ENCODE measurements around the gene PHF21A.
"Not testable (repeated sequence)": the region's sequence is repeated elsewhere in the genome, so short reads cannot be mapped to it uniquely, and the experiment has no call there.

Gene PHF21A

GRCh38 chr11:45981826-45982225, 139.4 kb downstream of the PHF21A start:
- not testable (repeated sequence) for DNase-seq

- DNase-seq = no peak
Measured at GRCh38 chr11:45974806-45975205, 146.4 kb downstream of the PHF21A start.

GRCh38 chr11:45973601-45974000, 147.7 kb downstream of the PHF21A start:
- no peak for DNase-seq

- DNase-seq = no peak
Measured at GRCh38 chr11:45968901-45969300, 152.4 kb downstream of the PHF21A start.

DNA sequence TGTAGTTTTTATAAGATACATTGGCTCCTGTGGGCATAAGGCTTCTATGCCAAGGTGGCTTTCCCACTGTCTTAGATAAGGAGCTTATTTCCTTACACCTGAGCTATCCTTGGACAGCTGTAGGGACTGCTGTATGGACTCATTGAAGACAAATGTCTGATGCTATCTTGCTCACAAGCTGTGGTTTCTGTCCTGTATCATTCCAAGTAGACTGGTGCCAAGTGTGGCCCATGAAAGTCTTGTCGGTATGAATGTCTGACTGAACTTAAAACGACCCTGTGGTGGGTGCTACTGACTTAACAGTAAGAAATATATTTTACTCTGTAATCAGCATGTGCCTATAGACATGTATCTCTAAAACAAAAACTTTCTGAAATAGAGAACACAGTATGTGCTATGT, 153.7 kb downstream of the PHF21A start:
- no peak for DNase-seq

DNA sequence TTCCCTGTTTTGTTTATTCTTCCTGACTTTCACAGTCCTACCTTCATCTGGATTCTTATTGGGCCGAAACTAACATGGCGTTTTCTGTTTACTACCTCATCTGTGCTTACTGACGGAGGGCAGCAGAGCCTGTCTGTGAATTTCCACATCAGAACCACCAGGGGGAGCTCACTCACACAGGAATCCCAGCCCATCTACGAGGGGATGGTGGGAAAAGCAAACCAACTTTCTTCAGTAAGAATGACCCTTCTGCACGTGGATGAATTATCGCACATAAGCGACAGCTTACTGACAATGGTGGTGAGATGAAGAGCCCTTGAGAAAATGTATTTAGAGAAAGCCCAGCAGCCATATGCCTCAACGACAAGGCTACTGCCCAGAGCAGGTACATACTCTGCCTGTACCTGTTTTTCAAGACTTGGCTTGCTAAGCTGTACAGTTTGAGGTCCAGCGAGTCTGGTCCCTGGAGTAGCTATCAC, 156.3 kb downstream of the PHF21A start:
- peak; percentile 69 to 77 (median 76) for DNase-seq

- no peak for DNase-seq
Measured at GRCh38 chr11:45961751-45962240, 159.5 kb downstream of the PHF21A start.

GRCh38 chr11:45960387-45961095, 160.7 kb downstream of the PHF21A start:
- DNase-seq = peak in 2 of 4 experiments; percentile 8 to 28

- peak in 1 of 4 experiments; percentile 13 for DNase-seq
Measured at GRCh38 chr11:45959851-45960250, 161.4 kb downstream of the PHF21A start.

DNA sequence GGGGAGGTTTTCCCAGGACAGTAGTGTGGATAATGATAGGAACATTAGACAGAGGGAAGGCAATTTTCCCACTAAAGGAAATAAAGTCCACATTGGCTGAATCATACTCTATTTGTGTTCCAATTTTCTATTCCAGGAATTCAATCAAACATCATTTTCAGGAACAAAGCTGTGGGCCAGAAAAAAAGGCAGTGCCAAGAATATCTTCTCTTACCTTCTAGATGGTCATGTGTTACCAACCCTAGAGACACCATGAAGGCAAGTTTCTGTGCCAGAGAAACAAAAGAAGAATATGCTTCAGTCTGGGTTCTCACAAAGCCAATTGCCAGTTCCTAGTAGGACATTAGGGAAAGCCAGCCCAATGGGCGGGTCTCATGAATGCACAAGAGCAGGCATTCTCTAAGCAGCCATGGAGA, 171.3 kb downstream of the PHF21A start:
- DNase-seq = no peak

GRCh38 chr11:45948356-45948755, 172.9 kb downstream of the PHF21A start:
- no peak for DNase-seq

GRCh38 chr11:45947885-45948284, 173.4 kb downstream of the PHF21A start:
- DNase-seq = no peak

DNA sequence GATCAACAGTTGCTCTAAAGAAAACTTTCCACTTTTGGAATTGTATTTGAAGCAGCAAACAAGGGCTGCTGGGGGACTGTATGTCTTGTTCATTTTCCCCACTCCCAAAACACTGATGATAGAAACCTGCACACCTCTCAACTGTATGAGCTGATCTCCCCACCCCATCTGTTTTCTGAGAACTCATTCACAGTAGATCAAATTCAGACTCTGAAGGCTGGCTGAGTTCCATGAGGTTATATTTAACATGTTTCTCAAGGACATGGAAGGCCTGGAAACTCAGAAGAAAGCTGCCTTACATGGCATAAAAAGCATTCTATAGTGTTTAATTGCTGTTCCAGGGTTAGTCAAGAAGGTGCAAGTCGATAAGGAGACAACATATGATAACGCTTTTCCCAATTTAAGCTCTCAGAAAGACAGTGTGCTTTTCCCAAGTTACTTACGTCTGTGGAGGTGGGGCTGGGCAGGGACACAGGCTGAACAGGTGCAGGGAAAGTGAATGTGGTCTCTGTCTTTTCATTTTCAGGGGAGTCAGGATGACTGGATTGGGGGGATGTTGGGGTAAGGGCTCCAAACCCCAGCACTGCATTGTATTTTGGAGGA, 175.8 kb downstream of the PHF21A start:
- DNase-seq = no peak

DNA sequence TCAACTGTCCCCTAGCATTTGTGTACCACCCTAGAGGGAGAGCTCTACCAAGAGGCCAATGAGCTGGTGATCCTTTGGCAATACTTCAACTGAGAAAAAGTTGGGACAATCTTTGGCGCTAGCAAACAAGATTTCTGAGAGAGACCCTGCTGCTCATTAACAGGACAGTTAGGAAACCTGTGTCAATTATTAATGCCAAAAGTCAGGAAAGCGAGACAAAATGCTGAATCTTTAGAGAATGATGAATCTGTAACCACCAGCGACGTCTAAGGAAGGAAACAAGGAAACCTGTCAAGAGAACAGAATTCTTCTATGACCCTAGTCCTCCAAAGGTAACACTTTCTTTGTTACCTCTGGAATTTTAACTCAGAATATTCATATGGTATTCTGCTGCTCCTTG, 178.9 kb downstream of the PHF21A start:
- no peak for DNase-seq

GRCh38 chr11:45941285-45941684, 180.0 kb downstream of the PHF21A start:
- DNase-seq = no peak

DNA sequence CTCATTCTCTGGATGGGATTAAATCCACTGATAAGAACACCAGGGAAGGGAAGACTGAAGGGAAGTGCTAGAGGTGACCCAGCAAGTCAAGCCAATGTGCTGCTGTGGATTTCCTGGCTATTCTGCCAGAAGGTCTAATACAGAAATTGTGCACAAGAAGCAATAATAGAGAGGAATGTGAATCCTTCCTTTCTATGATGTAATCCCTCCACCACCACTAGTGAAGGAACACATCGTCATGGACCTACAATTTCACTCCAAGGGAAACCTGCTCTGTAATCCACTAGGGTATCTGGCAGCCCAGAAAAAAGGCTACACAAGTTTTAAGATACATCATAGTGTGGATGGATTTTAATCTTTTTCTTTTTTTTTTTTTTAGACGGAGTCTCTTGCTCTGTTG, 181.4 kb downstream of the PHF21A start:
- DNase-seq = no peak

- DNase-seq = no peak
Measured at GRCh38 chr11:45937916-45938315, 183.3 kb downstream of the PHF21A start.

- no peak for DNase-seq
Measured at GRCh38 chr11:45936511-45937054, 184.7 kb downstream of the PHF21A start.

DNA sequence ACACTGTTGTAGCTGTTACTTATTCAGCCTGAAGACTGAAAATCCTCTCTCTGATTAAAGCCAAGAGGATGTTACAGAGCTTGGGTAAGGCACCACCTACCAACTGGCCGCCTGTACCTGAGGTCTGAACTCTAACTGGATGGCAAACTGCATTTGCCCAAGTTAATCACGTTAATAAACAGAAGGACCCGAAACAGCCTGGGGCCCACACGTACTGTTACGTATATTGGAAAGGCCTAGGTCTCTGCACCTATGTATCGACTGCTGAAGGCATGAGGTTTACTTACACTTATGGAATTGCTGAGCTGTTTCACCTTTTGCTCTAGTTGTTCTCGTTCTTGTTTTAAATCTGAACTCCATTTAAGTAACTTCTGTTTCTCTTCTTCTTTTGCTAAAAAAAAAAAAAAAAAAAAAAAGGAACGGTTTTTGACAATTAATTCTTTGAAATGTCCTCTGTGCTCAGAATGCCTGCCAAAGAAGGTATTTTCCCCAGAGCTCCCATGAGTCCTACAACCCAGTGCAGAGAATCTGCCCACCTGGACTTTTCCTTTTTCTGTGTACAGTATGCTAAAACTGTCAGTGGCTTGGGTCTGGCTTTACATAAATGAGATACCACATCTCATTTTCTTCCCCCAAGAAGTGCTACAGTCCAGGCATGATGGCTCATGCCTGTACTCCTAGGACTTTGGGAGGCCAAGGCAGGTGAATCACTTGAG, 185.7 kb downstream of the PHF21A start:
- peak in 1 of 4 experiments; percentile 19 for DNase-seq

GRCh38 chr11:45934580-45935318, 186.5 kb downstream of the PHF21A start:
- DNase-seq = no peak

GRCh38 chr11:45933846-45934579, 187.2 kb downstream of the PHF21A start:
- no peak for DNase-seq
